Measurements from ENCODE around the gene RFPL3. TPM values are rescaled to one million over a fixed set of nuclear protein-coding genes. Genes with fewer than 3 reads are reported as not detected.

RFPL3 gene
- total RNA-seq, 2 experiments from 2014 or later: not detected

GRCh38 chr22:32407936-32408335 is 50.3 kb downstream of the RFPL3 start:
- no peak overlapping the region for H3K4me3 Mint-ChIP-seq
- H3K27me3 Mint-ChIP-seq: no peaks in the 10 kb centered on the region
- peak overlapping the region; percentile 43 for H3K27ac Mint-ChIP-seq
- peaks cover 44% of the 10 kb centered on the region for H3K4me1 Mint-ChIP-seq
- peaks cover 40% of the 10 kb centered on the region for H3K36me3 Mint-ChIP-seq
- H3K9me3 Mint-ChIP-seq: no peaks in the 10 kb centered on the region
- DNase-seq: no peak

- H3K36me3 Mint-ChIP-seq: peaks cover 38% of the 10 kb centered on the region
- peak overlapping the region; percentile 35 for H3K27ac Mint-ChIP-seq
- H3K27me3 Mint-ChIP-seq: no peaks in the 10 kb centered on the region
- DNase-seq: no peak
- H3K4me1 Mint-ChIP-seq: peaks cover 48% of the 10 kb centered on the region
- no peaks in the 10 kb centered on the region for H3K9me3 Mint-ChIP-seq
- peak overlapping the region; percentile 96 for H3K4me3 Mint-ChIP-seq
Observed at GRCh38 chr22:32409977-32410376, 52.3 kb downstream of the RFPL3 start.

- Mint-ChIP-seq H3K4me1 (peaks cover 48% of the 10 kb centered on the region), H3K27me3 (no peaks in the 10 kb centered on the region), H3K9me3 (no peaks in the 10 kb centered on the region), H3K4me3 (peak overlapping the region; percentile 96), H3K27ac (peak overlapping the region; percentile 95), H3K36me3 (peaks cover 38% of the 10 kb centered on the region)
- DNase-seq: no peak
Observed at GRCh38 chr22:32410459-32410858, 52.8 kb downstream of the RFPL3 start.

Other genes starting within 250 kb of the RFPL3 start
- not detected for gene C22orf42, start 198.6 kb upstream of the RFPL3 start, total RNA-seq
- not detected for gene RFPL2, start 152.8 kb upstream of the RFPL3 start, total RNA-seq
- gene SLC5A4, start 102.5 kb upstream of the RFPL3 start, total RNA-seq: not detected
- 100 to 1,000 TPM; 102 to 105 TPM for gene RTCB, start 54.4 kb downstream of the RFPL3 start, total RNA-seq
- gene BPIFC, start 106.6 kb downstream of the RFPL3 start, total RNA-seq: not detected
- 10 to 100 TPM; 87.9 to 90.2 TPM for gene FBXO7, start 116.9 kb downstream of the RFPL3 start, total RNA-seq

All from activated naive CD8-positive, alpha-beta T cell treated with anti-CD3 and anti-CD28 coated beads for 36 hours (primary cell).